HepG2 (cell line): ENCODE measurements around the gene SSC5D. TPM values are rescaled to one million over a fixed set of nuclear protein-coding genes. Genes with fewer than 3 reads are reported as not detected.

ENCODE experiments used
- ATAC-seq: fragments of 200-7000 bp; cut with Tn5 transposase; 3 replicates; pipeline ENCODE4 v1.9.1; 2020; ENCODE audit warnings: mild to moderate bottlenecking, moderate library complexity
- BruUV-seq: library from RNA; stranded (reverse); fragments of 400-500 nt; replicated peaks from 2 replicates; lab custom pipeline; 2021; lab: Mats Ljungman, UMichigan
- CTCF ChIA-PET: fragments of 300-600 bp; formaldehyde crosslinking; extraction: SDS; loops from one replicate; lab custom pipeline; 2021; ENCODE audit warnings: low total read pairs, inconsistent platforms, low intra/inter-chr PET ratio; lab: Yijun Ruan, JAX
- POLR2A ChIA-PET: fragments of 350-600 bp; sonication (Branson Sonifier 250); formaldehyde crosslinking; loops from one replicate; lab custom pipeline; 2020; ENCODE audit warnings: antibody characterized with exemption, inconsistent platforms; lab: Yijun Ruan, JAX
- DNase-seq: peaks from one replicate; pipeline ENCODE4 v3.0.0-alpha.2; 2015; ENCODE audit warnings: low spot score
- FAIRE-seq: peaks from 3 replicates; lab custom pipeline; 2011; peaks lifted over from hg19 to GRCh38; lab: Jason Lieb, UNC
- H2AFZ ChIP-seq: one replicate; pipeline ENCODE4 v1.6.1; 2011; ENCODE audit warnings: low read length, inconsistent platforms
- H3K27ac ChIP-seq: fragments of 300-600 bp; 3 replicates; pipeline ENCODE4 v1.8.0; 2011; ENCODE audit warnings: mixed run types, mild to moderate bottlenecking, mixed read lengths, low read length, inconsistent platforms; ENCODE audit not compliant: insufficient read depth; ENCODE audit errors: extremely low read length
- H3K27me3 ChIP-seq, 2 experiments: fragments of 200-600 bp in 1 of 2; 2 replicates in 1 of 2; 3 replicates in 1 of 2; pipeline versions ENCODE4 v1.6.0 to v1.8.0; 2011; ENCODE audit warnings: low read length in 2 of 2, mild to moderate bottlenecking in 2 of 2, moderate library complexity in 2 of 2, inconsistent platforms in 1 of 2; ENCODE audit not compliant: insufficient read depth in 2 of 2, control insufficient read depth in 1 of 2
- H3K36me3 ChIP-seq, 2 experiments: fragments of 200-600 bp in 1 of 2; replicated peaks in 1 of 2; 2 replicates in 1 of 2; 3 replicates in 1 of 2; pipeline versions ENCODE4 v1.5.1 to v1.8.0; 2011; ENCODE audit warnings: low read length in 2 of 2, inconsistent platforms in 1 of 2; ENCODE audit not compliant: insufficient read depth in 2 of 2, control insufficient read depth in 1 of 2
- H3K4me1 ChIP-seq: 2 replicates; pipeline ENCODE4 v1.5.1; 2012; ENCODE audit warnings: low read length, inconsistent platforms; ENCODE audit not compliant: insufficient read depth
- H3K4me2 ChIP-seq: 2 replicates; pipeline ENCODE4 v1.6.0; 2011; ENCODE audit warnings: low read depth, low read length, inconsistent platforms
- H3K4me3 ChIP-seq, 3 experiments: fragments of 200-600 bp in 1 of 3; sonication (generic), shearing (Covaris generic) in 1 of 3; replicated peaks in 1 of 3; 2 replicates each; pipeline ENCODE4 v1.5.1; 2011 to 2016; ENCODE audit warnings: low read length in 3 of 3, inconsistent platforms in 2 of 3, low read depth in 2 of 3, mild to moderate bottlenecking in 2 of 3, control low read depth in 1 of 3, mixed read lengths in 1 of 3; ENCODE audit not compliant: insufficient read depth in 1 of 3
- H3K79me2 ChIP-seq: one replicate; pipeline ENCODE4 v1.6.1; 2011; ENCODE audit warnings: low read length, inconsistent platforms; ENCODE audit not compliant: insufficient read depth
- H3K9ac ChIP-seq: 2 replicates; pipeline ENCODE4 v1.6.0; 2011; ENCODE audit warnings: mild to moderate bottlenecking, low read depth, low read length, inconsistent platforms; ENCODE audit not compliant: insufficient read depth
- H3K9me3 ChIP-seq: 2 replicates; pipeline ENCODE4 v1.5.1; 2012; ENCODE audit warnings: mild to moderate bottlenecking, low read length
- H4K20me1 ChIP-seq: 2 replicates; pipeline ENCODE4 v1.6.0; 2011; ENCODE audit warnings: inconsistent platforms, mild to moderate bottlenecking, low read length, moderate library complexity; ENCODE audit not compliant: insufficient read depth
- MBD4 ChIP-seq: IDR thresholded peaks from 2 replicates; pipeline ENCODE4 v1.6.1; 2012; ENCODE audit warnings: low read length, inconsistent platforms, borderline replicate concordance
- MED8 ChIP-seq: sonication (generic); formaldehyde crosslinking; IDR thresholded peaks from 2 replicates; pipeline ENCODE4 v1.8.1; 2023; ENCODE audit warnings: mild to moderate bottlenecking, missing genetic modification reagents; ENCODE audit not compliant: insufficient replicate concordance
- PRDM4 ChIP-seq: sonication (generic); formaldehyde crosslinking; IDR thresholded peaks from 2 replicates; pipeline ENCODE4 v1.9.0; 2021; ENCODE audit warnings: missing genetic modification reagents, borderline replicate concordance
- REXO4 ChIP-seq: sonication (generic); formaldehyde crosslinking; IDR thresholded peaks from 2 replicates; pipeline ENCODE4 v1.8.0; 2022; ENCODE audit warnings: missing genetic modification reagents, mild to moderate bottlenecking, borderline replicate concordance
- SIX4 ChIP-seq: sonication (generic); formaldehyde crosslinking; IDR thresholded peaks from 2 replicates; pipeline ENCODE4 v1.4.0; 2020; ENCODE audit warnings: missing genetic modification reagents
- TAF15 ChIP-seq: fragments of 200-400 bp; formaldehyde crosslinking; IDR thresholded peaks from one replicate; pipeline ENCODE4 v1.6.1; 2018; ENCODE audit warnings: mild to moderate bottlenecking, low read depth, low read length; ENCODE audit not compliant: poor library complexity, severe bottlenecking
- TMF1 ChIP-seq: sonication (generic); formaldehyde crosslinking; IDR thresholded peaks from 2 replicates; pipeline ENCODE4 v1.8.1; 2022; ENCODE audit warnings: low read depth, missing genetic modification reagents
- ZBTB39 ChIP-seq: sonication (generic); formaldehyde crosslinking; IDR thresholded peaks from 2 replicates; pipeline ENCODE4 v1.5.0; 2020; ENCODE audit warnings: missing genetic modification reagents
- ZHX1 ChIP-seq: sonication (generic); formaldehyde crosslinking; IDR thresholded peaks from 2 replicates; pipeline ENCODE4 v1.8.1; 2022; ENCODE audit warnings: low read depth, mild to moderate bottlenecking, missing genetic modification reagents
- ZNF691 ChIP-seq: sonication (generic); formaldehyde crosslinking; IDR thresholded peaks from 2 replicates; pipeline ENCODE4 v1.4.0; 2020; ENCODE audit warnings: missing genetic modification reagents, low read depth, mild to moderate bottlenecking, borderline replicate concordance
- ZNF713 ChIP-seq: sonication (generic); formaldehyde crosslinking; IDR thresholded peaks from 2 replicates; pipeline ENCODE4 v1.4.0; 2020; ENCODE audit warnings: mild to moderate bottlenecking, missing genetic modification reagents
- ZNF720 ChIP-seq: sonication (generic); formaldehyde crosslinking; IDR thresholded peaks from 2 replicates; pipeline ENCODE4 v1.4.0; 2020; ENCODE audit warnings: missing genetic modification reagents
- ZNF784 ChIP-seq: sonication (generic); formaldehyde crosslinking; IDR thresholded peaks from 2 replicates; pipeline ENCODE4 v1.5.1; 2020; ENCODE audit warnings: missing genetic modification reagents, mild to moderate bottlenecking, borderline replicate concordance
- WGBS: methylation state at CpG from one replicate; pipeline ENCODE4 v1.1.6; 2017; ENCODE audit warnings: low lambda C conversion rate; 5-methylcytosine and 5-hydroxymethylcytosine counted together
- in situ Hi-C: cut with HindIII; loops from 2 replicates; pipeline ENCODE4 v1.10.0; 2017; ENCODE audit warnings: low pct_unique_long_range_greater_than_20kb; ENCODE audit not compliant: extremely low pct_ligation_motif_present
- intact Hi-C: fragments of 100-400 bp; cut with micrococcal nuclease; formaldehyde crosslinking; loops from one replicate; pipeline ENCODE4 v1.10.0; 2022; ENCODE audit not compliant: unreplicated experiment
- polyA plus RNA-seq, 8 experiments: library from polyadenylated mRNA; depleted of rRNA in 3 of 8; stranded (reverse) in 7 of 8; unstranded in 1 of 8; fragments of >200 nt; fragmentation: Illumina TruSeq in 4 of 8; extraction: Trizol in 4 of 8; gene quantifications; 2 replicates each; pipeline versions ENCODE4 v1.2.1 to v1.2.3, GENCODE V29; 2011 to 2016; ENCODE audit warnings: low read depth in 4 of 8, missing spikeins in 1 of 8, mixed read lengths in 1 of 8; ENCODE audit not compliant: insufficient read depth in 1 of 8
- total RNA-seq, 5 experiments: library from RNA; depleted of rRNA; stranded (reverse); fragments of >200 nt; fragmentation: Illumina TruSeq; extraction: Trizol; gene quantifications; 2 replicates each; pipeline ENCODE4 v1.2.3, GENCODE V29; 2016; ENCODE audit warnings: low read depth in 1 of 5

Gene SSC5D
- total and polyA plus RNA-seq, 2 of the 13 experiments (the other 11 are each of a cell fraction or from before 2014, with no cell fraction given): not detected

- DNase-seq (peak; percentile 98), FAIRE-seq (peak; percentile 97), ATAC-seq (peak; percentile 93)
- Histone ChIP-seq H3K27ac (peak within 1 kb of the TSS; percentile 93), H3K4me2 (peak within 1 kb of the TSS; percentile 100), H4K20me1 (no peaks in the 10 kb centered on the region; the same call in 1 of the 2 replicates), H2AFZ (no peak within 1 kb of the TSS), H3K4me1 (peaks cover 58% of the 10 kb centered on the region), H3K4me3 (peak within 1 kb of the TSS; percentile 60 to 81 (median 67)), H3K9ac (peak within 1 kb of the TSS; percentile 87), H3K36me3 (peaks cover 1 to 4% of the 10 kb centered on the region in 2 experiments; a peak in 3 of 5 replicates), H3K27me3 (no peaks in the 10 kb centered on the region), H3K9me3 (no peaks in the 10 kb centered on the region), H3K79me2 (peaks cover 20% of the 10 kb centered on the region)
- no TSS peak for BruUV-seq
- POLR2A ChIA-PET: interaction anchor here (0.5 to 2.6 kb wide), 31 partner anchors 8 to 344 kb away, joined by 3 to 29 read pairs (median 4); partner anchors contain the start of genes CCDC106, FIZ1, HSPBP1 and KMT5C
- in situ Hi-C loops: no loop called here
- CTCF ChIA-PET: no interaction called here
- 0% methylated on average over 14 of the region's 54 CpGs for WGBS
- intact Hi-C loops: no loop called here
- TF ChIP-seq ZNF720 (CRISPR knock-in tag): no peak
- no peak for TF ChIP-seq ZHX1 (CRISPR knock-in tag)
- TF ChIP-seq TAF15: no peak
- TF ChIP-seq ZNF691 (CRISPR knock-in tag): no peak; the same call in 1 of the 2 replicates
- 0 out of 2 replicates have a peak, but pooled peaks have one; percentile 68 for TF ChIP-seq ZNF713 (CRISPR knock-in tag)
- no peak for TF ChIP-seq ZNF784
- TF ChIP-seq REXO4 (CRISPR knock-in tag): no peak
- no peak for TF ChIP-seq MED8 (CRISPR knock-in tag)
- 0 out of 2 replicates have a peak, but pooled peaks have one; percentile 34 for TF ChIP-seq ZBTB39 (CRISPR knock-in tag)
- no peak for TF ChIP-seq SIX4
- no peak for TF ChIP-seq MBD4
- no peak for TF ChIP-seq TMF1
- no peak for TF ChIP-seq PRDM4 (CRISPR knock-in tag)
Observed at GRCh38 chr19:55461259-55461973, 26.8 kb upstream of the SSC5D start, which contains the start of gene ISOC2. Gene ISOC2 (minus strand): TSS chr19:55461642. CDS start chr19:55456486, 5,156 bp downstream.
